ENCODE results near the gene ASAP3.

- no peak for TF ChIP-seq CTCF (IDR thresholded peaks at IDR 0.05)
- TF ChIP-seq POLR2AphosphoS5 (IDR thresholded peaks at IDR 0.05; ENCODE audit: low read depth, low read length), result no peak
- no peak for TF ChIP-seq SIN3A (IDR thresholded peaks at IDR 0.05; ENCODE audit: borderline replicate concordance, insufficient read depth, low read depth, low read length)
- no peak for TF ChIP-seq TCF7L2 (IDR thresholded peaks at IDR 0.05; ENCODE audit: low read depth, low read length)
Observed at GRCh38 chr1:23395849-23396248, 88.1 kb downstream of the ASAP3 start.

Data from Panc1 (cell line).